HG03460 (cell line): ENCODE results near the gene ERICH4.
"Not testable (repeated sequence)": the region's sequence is repeated elsewhere in the genome, so short reads cannot be mapped to it uniquely, and the experiment has no call there.

Source experiments
- ATAC-seq: cut with Tn5 transposase; IDR thresholded peaks from one replicate; pipeline ENCODE4 v1.9.1; 2021; ENCODE audit not compliant: unreplicated experiment

Gene ERICH4

DNA sequence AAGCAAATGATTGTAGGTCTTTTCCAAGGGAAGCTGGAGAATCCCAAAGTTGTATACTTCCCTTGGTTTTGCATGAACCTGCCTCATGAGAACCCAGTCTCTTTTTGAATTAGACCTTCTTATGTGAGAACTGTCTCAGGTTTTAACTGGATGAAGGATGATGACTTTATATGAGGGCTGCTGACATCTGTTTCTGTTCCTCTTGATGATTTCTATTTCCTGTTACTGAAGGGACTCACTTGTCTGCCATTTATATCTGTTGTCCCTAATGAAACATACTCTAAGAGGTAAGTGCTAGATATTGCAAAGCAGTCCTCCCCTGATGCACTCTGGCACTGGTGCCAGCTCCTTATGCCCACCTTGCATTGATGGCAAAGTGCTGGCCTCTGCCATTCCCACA lies 33.6 kb downstream of the ERICH4 start:
- ATAC-seq: no peak

DNA sequence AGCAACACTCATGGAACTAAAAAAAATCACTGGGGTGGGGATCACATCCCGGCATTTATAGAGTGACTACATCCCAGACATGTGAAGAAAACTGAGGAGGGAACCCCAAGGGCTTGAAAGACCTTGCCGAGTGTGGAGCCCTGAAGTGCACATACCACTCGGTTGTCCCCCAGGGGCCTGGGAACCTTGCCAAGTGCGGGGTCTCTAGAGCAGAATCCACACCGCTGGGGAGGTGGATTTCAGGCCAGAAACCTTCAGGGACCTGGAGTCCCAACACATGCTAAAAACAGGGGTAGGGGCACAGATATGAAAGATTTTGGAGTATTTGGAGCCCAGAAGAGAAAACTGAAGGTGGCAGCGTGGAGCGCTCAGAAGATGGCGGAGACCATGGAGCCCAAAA lies 35.2 kb downstream of the ERICH4 start:
- no peak for ATAC-seq

DNA sequence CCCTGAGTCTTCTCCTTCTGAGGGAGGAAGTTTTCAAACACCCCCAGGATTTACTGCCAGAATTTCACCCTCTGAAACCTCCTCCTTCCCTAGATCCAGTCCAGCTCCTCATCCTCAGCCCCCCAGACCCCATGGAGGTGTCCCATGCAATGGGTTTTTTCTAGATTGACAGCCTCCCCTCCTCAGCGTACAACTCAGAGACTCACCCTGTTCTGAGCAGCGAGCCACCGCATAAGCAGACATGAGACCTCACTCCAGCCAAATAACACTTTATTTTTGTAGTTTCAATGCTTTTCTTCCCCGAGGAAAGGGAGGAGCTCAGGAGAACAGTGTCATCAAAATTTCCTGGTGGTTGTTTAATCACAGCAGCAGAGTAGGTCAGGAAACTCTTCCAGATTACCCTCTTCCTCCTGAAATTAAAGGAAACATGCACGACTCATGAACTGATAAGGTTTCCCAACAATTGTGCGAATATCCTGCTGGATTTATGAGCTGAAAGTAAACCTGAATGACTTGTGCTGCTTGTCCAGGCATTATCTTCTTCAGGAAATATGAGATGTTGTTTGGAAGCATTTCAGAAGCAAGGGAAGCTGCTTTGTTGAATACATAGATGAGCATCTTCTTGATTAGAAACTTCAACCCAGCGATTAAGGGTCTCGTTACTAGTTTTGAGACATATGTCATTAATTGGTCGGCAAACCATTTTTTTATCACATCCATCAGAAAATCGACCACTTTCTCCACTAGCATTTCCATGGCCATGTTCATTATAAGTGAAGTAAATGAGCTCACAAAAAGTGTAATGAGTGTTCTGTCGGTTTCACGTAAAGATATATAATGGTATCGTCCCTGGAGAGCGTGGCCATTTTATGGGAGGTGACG lies 36.2 kb downstream of the ERICH4 start:
- no peak for ATAC-seq

DNA sequence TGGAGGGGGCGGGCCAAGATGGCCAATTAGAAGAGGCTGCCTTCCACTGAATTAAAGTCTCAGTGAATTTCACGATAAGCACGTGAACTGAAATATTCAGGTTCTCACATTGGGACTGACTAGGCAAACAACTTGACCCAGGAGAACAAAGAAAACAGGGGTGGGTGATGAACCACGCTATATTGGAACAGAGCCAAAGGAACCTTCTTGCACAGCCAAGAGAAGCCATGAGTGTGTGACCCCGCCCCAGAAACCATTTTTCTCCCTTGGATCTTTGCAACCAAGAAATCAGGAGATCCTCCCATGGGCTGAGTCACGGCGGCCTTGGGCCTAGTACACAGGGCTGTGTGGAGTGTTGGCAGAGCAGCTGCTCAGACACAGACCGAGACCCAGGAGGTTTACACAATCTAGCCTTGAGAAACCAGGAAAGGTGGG lies 36.8 kb downstream of the ERICH4 start:
- ATAC-seq: no peak

DNA sequence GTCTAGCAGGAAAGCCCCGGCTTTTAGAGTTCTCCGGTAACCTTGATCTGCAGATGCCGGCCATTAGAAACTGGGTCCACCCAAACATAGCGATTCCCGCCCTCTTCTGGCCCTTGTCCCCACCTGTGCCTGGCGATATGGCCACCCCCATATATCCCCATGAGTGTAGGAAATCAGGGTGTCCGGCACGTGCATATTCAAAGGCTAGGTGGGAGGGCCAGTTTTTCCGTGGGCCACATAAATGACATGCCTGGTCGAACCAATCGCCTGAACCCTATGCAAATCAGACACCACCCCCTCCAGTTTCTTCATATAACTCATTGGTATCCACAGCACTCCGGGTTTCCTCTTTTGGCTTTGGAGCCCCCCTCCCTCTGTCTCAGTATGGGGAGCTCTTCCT lies 37.4 kb downstream of the ERICH4 start:
- no peak for ATAC-seq

DNA sequence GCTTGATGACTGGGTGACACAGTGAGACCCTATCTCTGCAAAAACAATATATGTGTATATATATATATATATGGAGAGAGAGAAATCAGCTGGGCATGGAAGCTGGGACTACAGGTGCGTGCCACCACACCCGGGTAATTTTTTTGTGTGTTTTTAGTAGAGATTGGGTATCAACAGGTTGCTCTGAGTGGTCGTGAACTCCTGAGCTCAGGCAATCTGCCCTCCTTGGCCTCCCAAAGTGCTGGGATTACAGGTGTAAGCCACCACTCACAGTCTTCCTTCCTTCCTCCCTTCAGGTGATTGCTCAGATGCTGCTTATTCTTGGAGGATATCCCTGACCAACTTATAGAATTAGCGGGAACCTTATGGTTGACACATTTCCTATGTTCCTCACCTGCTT lies 41.9 kb downstream of the ERICH4 start:
- ATAC-seq: no peak

DNA sequence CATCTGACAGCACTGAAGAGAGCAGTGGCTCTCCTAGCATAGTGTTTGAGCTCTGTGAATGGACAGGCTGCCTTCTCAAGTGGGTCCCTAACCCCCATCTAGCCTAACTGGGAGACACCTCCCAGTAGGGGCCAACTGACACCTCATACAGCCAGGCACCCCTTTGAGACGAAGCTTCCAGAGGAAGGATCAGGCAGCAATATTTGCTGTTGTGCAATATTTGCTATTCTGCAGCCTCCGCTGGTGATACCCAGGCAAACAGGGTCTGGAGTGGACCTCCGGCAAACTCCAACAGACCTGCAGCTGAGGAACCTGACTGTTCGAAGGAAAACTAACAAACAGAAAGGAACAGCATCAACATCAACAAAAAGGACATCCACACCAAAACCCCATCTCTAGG lies 44.0 kb downstream of the ERICH4 start:
- ATAC-seq: not testable (repeated sequence)

DNA sequence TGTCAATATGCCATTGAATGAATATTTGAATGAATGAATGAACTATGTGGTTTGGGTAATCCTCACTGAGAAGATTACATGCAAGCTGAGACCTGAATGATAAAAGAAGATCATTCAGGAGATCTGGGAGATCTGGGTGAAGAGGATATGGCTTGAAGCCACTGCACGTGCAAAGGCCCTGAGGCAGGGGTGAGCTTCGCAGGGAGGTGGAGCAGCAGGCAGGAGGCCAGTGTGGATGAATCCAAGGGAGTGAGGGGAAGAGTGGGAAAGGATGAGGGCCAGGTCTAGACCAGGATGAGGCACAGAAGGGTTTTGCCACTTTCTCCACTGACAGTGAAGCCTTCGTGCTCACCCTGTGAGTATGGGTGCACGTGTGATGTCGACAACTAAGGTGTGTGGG lies 49.9 kb downstream of the ERICH4 start:
- ATAC-seq: no peak
